ENCODE results near the gene GBA2.

Gene GBA2

GRCh38 chr9:35695943-35696401 lies 53.1 kb downstream of the GBA2 start:
- no peak for FAIRE-seq
- DNase-seq (ENCODE audit: insufficient read length, low spot score), result no peak
- no peak for TF ChIP-seq CTCF (IDR thresholded peaks at IDR 0.05; ENCODE audit: insufficient read depth, missing control alignments)

DNA sequence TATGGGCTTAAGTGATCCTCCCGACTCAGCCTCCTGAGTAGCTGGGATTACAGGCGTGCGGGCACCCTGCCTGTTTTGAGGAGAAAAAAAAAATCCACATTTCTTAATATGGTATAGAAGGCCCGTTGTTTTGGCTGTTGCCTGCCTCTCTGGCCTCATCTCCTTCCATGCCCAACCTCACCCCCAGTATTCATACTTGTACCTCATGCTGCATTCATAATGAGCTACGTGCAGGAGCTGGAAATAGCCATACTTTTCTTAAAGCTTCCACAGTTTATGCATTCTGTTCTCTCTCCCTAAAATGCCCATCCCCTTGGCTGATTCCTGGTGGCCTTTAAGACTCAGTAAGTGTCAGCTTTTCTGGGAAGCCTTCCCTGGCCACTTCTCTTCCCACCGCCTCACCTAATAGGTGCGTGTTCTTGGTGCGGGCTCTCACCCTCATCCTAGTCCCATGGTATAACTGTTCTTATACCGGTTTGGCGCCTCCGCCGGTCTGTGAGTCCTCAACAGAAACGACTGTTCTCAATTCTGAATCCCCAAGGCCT lies 57.2 kb downstream of the GBA2 start:
- DNase-seq (ENCODE audit: insufficient read length, low spot score) (no peak), FAIRE-seq (no peak)
- TF ChIP-seq CTCF (IDR thresholded peaks at IDR 0.05; ENCODE audit: insufficient read depth, missing control alignments), result no peak

- TF ChIP-seq CTCF (IDR thresholded peaks at IDR 0.05; ENCODE audit: insufficient read depth, missing control alignments), result no peak
- FAIRE-seq (no peak), DNase-seq (ENCODE audit: insufficient read length, low spot score) (no peak)
These were observed 57.7 kb downstream of the GBA2 start for GRCh38 chr9:35691334-35691650.

DNA sequence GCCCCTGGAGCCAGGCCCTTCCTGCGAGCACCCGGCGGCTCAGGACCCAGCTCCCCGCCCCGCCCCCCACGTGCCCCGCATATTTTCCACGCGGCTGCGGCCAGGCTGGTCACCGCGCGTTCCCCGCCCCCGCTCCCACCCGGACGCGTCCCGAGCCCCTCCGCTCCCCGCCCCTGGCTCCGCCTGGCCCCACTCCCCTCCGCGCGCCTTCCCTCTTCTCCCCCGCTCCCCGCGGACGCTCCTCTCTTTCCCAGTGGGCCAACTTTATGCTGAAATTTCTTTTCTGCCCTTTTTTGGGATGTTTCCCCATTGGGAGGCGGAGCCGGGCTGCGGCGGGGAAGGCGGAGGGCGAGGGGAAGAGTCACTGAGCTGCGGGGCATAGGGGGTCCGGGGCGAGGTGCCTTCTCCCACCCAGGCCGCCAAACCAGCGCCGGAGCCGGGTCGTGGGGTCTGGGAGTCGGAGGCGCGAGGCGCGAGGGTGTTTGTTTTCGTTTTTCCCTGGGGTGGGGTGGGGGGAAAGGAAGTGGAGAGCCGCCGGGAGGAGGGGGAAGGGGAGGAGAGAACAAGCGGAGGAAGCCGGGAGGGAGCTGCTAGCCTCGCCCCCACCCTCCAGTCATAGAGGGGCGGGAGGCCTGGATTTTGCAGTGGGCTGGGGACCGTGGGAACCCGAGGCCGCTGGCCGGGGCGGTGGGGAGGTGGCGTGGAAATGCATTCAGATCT lies 58.3 kb downstream of the GBA2 start:
- FAIRE-seq (no peak), DNase-seq (ENCODE audit: insufficient read length, low spot score) (peak; percentile 52)
- no peak for TF ChIP-seq CTCF (IDR thresholded peaks at IDR 0.05; ENCODE audit: insufficient read depth, missing control alignments)

GRCh38 chr9:35690294-35690613 lies 58.8 kb downstream of the GBA2 start:
- DNase-seq (ENCODE audit: insufficient read length, low spot score), result no peak
- FAIRE-seq, result no peak
- no peak for TF ChIP-seq CTCF (IDR thresholded peaks at IDR 0.05; ENCODE audit: insufficient read depth, missing control alignments)

GRCh38 chr9:35689542-35690293 lies 59.3 kb downstream of the GBA2 start, which contains the start of gene TPM2:
Gene TPM2 (minus strand): TSS chr9:35689925. CDS start chr9:35689817, 108 bp downstream.
- TF ChIP-seq CTCF (IDR thresholded peaks at IDR 0.05; ENCODE audit: insufficient read depth, missing control alignments), result no peak
- DNase-seq (ENCODE audit: insufficient read length, low spot score) (no peak), FAIRE-seq (no peak)

Data from D721Med (cell line).